Measurements from ENCODE around the gene MRPL46.
"Not testable (repeated sequence)": the region's sequence is repeated elsewhere in the genome, so short reads cannot be mapped to it uniquely, and the experiment has no call there.

Gene MRPL46

DNA sequence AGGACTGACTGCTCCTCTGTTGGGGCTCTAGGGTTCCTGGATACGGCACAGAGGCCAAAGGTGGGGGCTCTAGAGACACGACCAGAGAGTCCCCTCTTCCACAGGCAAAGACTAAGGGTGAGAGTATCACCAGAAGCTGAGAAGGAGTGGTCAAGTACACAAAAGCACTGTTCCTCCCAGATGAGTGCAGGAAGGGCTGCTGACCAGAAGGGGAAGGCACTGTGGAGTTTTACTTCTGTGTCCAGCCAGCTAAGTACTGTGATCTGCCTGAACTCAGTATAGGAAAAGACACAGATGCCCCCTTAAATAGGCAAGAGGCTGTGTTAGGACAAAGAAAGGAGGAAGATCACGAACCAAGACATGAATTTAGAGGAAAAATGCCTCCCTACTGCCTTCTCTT, 12.0 kb upstream of the MRPL46 start:
- no peak overlapping the region for H3K4me3 ChIP-seq (ENCODE audit: low read depth, low read length)

DNA sequence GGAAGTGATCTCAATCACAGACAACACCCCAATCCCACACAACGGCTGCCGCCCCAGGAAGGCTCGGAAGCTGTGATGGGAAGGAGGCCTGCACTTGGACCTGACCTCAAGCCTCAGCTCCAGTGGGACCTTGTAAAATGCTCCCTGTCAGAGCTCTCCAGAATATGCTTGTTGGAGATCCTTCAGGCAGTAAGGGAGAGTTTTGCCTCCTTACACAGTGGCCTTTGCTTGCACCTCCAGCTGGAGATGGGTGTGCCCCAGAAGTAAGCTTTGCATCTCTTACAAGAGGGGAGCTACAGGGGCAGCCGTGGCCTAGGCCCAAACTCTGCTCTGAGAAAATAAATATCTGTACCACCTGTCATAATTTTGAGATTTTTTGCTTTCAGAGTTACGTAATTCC, 10.7 kb upstream of the MRPL46 start:
- no peak overlapping the region for H3K4me3 ChIP-seq (ENCODE audit: low read depth, low read length)

DNA sequence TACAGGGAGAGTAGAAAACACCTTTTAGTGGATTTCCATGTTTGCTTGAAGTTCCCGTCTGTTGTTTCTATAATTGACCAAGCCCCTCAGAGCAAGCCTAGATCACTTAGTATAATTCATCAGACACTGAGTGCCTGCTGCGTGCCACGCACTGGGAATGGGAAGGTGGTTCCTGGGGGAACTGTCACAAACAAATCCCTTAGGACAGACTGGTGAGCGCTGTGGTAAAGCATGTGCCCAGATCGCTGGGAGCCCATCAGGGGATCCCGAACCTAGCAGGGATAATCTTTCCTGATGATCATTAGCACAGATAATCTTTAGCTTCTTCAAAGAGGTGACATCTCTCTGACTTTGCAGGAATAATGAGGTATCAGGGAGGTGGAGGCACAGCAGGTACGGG, 9.9 kb upstream of the MRPL46 start:
- H3K4me3 ChIP-seq (ENCODE audit: low read depth, low read length): no peak overlapping the region

DNA sequence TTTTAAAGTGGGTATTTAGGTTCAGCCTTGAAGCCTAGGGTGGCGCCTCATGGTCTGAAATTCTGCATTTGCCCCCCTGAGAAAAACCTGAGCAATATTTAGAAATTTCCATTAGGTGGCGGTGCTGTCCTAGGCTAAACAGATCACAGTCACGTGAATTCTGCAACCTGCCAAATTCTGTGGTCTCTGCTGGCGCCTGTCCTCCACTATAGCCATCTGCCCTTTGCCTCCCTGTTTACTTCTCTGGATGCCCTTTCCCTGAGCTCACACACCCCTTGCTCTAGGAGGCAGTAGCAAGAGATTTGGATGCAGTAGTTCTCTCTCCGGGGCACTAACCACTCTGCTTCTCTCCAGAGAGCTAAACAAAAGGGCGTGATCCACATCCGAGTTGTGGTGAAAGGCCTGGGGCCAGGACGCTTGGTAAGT, 9.5 kb upstream of the MRPL46 start:
- no peak overlapping the region for H3K4me3 ChIP-seq (ENCODE audit: low read depth, low read length)

DNA sequence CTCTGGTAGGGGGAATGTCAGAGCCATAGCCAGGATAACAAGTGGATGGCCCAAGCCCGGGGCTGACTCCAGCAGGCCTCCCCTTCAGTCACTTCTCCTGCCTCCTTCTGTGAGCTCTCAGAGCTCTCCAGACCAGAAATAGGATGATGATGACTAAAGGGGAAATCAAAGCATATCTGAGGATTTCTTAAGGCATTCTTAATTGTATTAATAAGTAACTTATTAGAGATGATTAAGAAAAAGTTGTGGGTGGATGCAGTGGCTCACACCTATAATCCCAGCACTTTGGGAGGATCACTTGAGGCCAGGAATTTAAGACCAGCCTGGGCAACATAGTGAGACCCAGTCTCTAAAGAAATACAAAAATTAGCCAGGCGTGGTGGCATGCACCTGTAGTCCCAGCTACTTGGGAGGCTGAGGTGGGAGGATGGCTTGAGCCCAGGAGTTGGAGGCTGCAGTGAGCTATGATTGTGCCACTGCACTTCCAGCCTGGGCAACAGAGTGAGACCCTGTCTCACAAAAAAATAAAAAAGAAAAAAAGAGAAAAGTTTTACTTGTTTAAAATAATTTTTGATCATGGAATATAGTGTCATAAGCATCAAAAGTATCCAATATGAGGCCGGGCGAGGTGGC, 6.6 kb upstream of the MRPL46 start:
- H3K4me3 ChIP-seq (ENCODE audit: low read depth, low read length): not testable (repeated sequence)

DNA sequence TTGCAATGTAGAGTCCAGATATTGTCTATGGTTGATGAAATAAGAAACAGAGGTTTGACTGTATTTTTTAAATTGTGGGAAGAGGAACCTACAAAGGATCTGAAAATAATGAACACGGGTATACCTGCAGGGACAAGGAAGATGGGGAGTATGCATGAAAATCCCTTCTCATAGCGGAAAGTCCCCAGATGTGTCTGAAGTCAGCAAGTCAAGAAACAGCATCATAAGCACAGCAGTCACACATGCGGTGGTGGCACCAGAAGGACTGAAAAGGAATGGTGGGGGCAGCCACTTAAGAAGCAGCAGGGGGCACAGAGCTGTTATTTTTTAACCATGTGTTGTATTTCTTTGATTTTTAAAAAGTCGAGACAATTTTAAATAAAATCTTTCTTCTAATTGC, 5.0 kb upstream of the MRPL46 start:
- H3K4me3 ChIP-seq (ENCODE audit: low read depth, low read length): no peak overlapping the region

DNA sequence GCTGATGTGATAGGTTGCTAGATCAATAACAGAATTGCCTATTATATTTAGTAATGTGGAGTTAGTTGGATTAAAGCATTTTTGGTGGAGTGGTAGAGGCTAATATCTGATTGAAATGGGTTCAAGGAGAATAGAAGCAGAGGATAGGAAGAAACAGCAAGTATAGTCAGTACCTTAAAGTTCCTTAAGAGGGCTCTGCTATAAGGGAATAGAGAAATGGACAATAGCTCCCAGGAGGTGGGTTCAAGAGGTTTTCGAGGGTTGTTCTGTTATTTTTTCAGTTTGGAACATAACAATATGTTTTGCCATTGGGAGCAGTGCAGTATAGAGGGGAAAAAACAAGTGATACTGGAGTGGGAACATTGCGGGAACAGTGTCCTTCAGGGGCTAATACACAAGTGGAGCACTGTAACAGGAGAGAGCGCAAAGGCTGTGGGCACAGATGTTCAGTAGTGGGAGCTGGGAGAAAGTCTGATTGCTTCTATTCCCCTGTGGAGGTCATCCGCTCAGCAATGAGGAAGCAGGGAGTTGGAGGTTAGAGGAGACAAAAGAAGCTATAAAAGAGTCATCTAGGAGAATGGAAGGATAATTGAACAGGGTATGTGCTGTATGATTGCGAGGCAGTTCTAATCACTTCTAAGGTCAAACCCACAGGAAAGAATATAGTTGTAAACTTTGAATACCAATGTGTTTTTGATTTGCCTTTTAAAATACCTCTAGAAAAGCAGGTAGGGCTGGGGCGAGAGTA, 3.6 kb upstream of the MRPL46 start:
- no peak overlapping the region for H3K4me3 ChIP-seq (ENCODE audit: low read depth, low read length)

DNA sequence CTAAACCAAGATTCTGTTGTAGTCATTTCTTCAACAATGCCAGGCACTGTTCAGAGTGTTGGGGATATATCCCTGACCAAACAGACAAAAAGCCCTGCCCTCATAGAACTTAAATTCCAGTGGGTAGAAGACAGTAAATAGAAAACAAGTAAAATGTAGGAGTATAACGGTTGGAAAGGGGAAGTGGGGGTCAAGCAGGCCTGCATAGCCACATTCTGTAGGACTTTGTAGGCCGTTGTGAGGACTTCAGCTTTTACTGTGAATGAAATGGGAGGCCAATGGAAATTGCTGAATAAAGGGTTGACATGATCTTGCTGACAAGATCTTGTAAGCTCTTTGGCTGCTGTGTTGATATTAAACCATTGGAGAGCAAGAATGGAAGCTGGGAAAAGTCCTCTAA, 2.1 kb upstream of the MRPL46 start:
- no peak overlapping the region for H3K4me3 ChIP-seq (ENCODE audit: low read depth, low read length)

DNA sequence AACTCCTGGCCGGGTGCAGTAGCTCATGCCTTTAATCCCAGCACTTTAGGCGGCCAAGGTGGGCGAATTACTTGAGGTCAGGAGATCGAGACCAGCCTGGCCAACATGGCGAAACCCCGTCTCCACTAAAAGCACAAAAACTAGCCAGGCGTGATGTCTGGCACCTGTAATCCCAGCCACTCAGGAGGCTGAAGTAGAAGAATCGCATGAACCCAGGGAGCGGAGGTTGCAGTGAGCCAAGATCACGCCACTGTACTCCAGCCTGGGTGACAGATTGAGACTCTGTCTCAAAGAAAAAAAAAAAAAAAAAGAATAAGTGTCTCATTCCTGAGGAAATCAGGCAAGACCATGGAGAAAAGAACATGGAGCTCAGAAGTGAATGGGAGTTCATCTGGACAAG, 1.5 kb upstream of the MRPL46 start:
- not testable (repeated sequence) for H3K4me3 ChIP-seq (ENCODE audit: low read depth, low read length)

DNA sequence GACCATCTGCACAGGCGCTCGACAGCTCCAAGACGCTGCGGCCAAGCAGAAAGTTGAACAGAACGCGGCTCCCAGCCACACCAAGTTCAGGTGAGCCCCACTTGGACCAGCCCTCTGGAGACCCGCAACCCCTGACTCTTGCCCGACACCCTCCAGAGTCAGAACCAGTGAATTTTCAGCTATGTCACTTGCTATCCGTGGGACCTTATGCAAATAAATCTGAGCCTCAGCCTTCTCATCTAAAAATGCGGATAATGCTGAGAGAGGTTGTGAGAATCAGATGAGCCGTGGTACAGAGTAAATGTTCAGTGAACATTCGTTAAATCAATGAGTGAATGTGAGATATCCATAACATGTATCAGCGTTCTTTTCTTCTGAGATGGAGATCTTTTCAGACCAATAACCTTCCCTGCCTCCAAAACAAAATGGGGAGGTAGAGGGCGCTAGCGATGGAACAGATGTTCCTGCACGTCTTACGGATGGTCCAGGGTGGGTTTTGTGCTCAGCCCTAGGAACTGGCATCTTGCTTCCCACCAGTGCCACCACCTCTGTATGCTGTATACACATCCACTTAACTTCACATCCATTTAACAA, 844 bp upstream of the MRPL46 start:
- peak overlapping the region; percentile 98 for H3K4me3 ChIP-seq (ENCODE audit: low read depth, low read length)

DNA sequence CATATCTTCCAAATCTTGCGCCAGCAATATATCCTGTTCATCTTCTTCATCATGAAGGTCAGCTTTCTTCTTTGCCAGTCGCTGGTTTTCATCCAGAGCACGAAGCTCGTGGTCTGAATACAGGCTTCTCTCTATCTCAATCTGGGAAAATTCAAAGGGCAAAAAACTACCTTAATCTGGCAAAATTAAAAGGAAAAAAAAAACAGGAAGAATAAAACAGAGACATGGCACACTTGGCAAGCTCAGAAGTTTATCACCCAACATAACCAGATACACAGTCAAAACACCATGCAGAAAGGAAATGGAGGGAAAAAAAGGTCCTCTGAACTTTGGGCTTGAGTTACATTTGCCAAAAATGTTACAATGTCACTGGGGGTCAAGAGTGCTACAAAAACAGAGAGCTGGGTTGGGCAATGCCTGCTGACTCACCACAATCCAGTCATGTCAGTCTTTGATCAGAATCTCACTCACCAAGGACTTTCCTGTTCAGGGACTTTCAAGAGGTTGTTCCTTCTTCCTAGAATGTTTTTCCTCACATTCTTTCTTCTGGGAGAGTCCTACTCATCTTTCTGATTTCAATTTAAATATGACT, 1.5 kb downstream of the MRPL46 start:
- H3K4me3 ChIP-seq (ENCODE audit: low read depth, low read length): no peak overlapping the region

DNA sequence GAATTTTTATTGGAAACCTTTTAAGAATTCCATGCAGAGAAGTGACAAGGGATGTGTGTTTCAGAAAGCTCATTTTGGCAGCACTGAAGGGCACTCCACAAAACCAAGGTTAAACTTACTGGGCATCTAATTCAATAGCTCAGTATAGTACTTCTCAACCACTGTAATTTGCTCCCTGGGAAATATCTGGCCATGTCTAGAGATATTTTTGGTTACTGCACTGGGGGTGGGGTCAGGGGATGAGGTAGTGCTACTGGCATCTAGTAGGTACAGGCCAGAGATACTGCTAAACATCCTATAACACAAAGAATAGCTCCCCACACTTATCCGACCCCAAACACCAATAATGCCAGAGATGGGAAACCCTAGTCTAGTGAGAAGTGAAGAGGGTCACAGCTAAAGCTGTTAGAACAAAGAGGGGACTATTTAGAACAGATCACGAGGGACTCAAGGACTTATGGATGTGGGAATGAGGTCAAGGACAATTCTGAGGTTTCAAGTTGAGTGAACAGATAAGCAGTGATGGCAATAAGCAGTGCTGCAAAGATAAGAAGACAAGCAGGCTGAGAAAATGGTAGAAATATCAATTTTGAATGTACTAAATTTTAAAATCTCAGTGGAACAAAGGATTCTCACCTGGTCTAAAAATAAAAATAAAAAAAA, 3.2 kb downstream of the MRPL46 start:
- H3K4me3 ChIP-seq (ENCODE audit: low read depth, low read length): no peak overlapping the region

DNA sequence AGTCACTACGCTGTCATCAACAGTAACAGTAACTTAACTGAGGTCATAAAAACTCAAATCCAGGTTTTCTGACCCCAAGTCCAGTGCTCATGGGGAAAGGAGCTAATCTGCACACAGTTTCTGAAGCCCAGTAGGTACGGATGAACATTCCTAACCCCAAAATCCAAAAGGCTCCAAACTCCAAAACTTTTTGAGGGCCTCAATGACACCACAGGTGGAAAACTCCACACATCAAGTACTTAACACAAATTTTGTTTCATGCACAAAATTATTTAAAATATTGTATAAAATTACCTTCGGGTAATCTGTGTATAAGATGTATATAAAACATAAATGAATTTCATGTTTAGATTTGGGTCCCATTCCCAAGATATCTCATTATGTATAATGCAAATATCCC, 10.5 kb downstream of the MRPL46 start:
- H3K4me3 ChIP-seq (ENCODE audit: low read depth, low read length): no peak overlapping the region

DNA sequence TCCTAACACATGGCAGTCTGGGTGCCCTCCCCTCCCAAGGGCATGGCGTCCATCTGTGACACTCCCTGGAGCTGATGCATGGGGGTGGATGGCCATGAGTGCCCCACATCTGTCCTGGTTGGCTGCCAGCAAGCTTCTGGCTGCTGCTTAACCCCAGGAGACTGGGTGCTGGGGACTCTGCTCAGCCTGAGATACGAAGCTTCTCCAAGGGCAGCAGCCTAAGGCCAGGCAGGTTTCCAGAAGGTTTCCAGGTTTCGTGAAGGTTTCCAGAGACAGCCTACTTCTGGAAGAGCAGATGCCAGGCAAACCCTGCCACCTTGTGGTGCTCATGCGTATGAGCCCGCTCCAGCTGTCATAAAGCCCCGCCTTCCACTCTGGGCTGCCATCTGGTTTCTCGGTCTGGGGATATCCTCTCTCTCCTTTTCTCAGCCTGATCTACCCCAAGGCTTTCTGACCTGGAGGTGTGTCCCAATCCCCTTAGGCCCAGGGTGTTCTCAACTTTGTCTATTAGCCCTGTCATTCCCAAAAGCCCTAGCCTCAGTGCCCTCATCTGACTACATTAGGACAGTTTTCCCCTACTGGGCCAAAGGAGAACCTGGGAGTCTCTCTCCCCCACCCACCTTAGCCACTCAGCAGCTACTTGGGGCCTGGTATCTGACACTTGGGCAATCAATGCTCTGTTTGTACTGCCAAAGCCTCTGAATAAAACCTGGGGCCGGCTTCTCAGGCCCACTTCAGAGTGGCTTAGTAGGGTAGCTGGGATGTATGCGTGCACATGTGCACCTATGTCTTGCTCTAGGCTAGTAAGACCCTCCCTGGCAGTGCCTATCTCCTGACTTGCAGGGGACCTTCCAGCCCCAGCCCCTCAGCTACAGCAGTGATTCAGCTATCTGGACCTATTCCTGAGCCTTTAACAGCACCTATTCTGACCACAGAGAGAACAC, 12.0 kb downstream of the MRPL46 start:
- no peak overlapping the region for H3K4me3 ChIP-seq (ENCODE audit: low read depth, low read length)

DNA sequence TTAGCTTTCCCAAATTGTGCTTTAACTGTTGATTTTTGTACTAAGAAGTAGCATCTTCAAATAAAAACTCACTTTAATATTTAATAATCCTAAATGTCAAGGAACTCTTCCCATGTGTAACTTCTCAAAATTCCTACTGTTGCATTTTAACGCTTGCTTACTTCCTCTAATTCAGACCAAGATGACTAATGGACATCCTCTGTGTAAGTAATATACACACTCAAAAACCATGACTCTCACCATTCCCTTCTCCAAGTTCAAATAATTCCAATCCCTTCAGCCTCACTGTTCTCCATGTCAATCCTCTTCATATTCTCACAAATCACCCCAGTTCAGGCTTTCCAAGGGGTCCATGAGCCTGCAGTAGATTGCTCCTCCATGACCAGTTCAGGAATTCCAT, 13.0 kb downstream of the MRPL46 start:
- H3K4me3 ChIP-seq (ENCODE audit: low read depth, low read length): no peak overlapping the region

DNA sequence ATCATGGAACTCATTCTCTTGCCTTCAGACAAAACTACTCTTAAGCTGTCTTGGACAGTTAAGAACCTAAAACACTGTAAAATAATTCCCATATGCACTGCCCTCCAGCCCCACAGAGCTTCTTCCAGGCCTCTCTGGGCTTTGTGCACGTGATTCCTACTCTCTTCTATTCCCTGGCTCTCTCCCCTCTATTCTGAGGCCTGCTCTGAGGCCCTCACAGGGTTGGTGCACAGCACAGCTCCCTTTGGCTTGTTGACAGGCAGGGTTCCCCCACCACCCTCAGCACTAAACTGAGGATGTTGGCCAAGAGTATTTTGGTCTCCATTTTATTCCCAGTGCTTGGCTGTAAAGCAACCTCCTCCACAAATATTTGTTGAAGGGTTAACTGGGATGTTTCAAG, 13.5 kb downstream of the MRPL46 start:
- no peak overlapping the region for H3K4me3 ChIP-seq (ENCODE audit: low read depth, low read length)

DNA sequence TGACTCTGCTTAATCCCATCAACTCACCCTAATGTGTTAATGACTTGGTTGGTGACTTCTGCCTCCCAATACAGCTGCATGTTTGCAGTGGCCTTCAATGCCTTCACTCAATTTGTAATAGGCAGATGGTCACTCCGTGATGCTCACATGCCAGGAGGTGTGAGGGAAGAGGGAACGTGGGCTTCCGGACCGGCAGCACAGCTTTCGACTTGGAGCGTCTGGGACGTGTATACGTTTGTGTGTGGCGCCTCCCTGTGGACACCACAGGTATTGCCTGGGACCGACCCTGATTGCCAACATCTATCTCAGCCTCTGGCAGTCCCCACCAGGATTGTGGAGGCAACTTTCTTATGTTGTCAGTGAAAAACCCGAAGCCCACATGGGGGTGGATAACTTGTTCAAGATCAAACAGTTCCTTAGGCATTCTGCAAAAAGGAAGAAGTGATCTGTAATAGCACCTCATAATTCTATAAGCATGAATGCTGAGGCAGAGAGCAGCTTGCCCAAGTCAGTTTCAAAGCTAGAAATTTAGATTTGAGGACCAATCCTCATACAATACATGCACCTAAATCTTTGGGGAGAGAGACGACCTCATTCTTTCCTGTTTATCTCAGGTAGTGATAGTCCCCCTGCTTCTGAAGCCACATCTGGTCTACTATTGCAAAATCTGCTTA, 16.9 kb downstream of the MRPL46 start:
- H3K4me3 ChIP-seq (ENCODE audit: low read depth, low read length): no peak overlapping the region

DNA sequence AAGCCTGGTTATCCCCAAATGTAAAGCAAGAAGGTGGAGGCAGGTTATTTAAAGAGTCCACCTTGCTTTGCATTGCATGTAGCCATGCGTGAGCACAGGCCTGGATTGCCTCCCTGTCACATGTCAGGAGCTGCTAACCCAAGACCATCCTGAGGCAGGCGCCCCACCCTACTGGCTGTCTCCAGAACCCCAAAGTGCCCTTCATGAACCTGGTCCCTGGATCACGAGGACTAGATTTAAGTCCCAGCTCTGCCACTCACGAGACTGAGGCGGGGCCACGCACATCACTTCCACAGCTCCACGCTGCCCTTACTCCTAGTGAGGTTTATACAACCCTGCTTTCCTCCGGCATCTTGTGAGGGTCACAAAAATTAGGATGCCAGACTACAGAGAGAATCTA, 17.6 kb downstream of the MRPL46 start:
- H3K4me3 ChIP-seq (ENCODE audit: low read depth, low read length): no peak overlapping the region

DNA sequence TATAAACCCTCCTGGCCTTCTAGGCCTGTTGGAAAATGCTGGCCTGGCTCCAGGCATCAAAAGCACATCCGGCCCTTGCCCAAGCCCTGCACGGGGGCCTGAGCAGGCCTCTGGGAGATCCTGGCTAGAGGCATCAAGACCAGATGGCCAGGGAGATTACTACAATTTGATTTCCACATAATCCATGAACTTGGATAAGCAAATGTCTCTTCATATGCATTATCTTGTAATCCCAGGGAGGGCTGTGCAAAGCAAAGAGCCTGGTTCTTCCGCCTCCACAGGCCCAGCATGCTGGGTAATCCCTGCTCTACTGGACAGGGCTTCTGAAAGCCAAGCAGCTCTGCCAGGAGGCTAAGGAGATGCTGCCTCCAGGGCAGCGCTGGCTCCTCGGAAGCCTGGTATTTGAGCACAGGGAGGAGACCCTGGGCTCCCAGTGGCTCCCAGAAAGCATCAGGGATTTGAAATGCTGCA, 18.2 kb downstream of the MRPL46 start:
- H3K4me3 ChIP-seq (ENCODE audit: low read depth, low read length): no peak overlapping the region

DNA sequence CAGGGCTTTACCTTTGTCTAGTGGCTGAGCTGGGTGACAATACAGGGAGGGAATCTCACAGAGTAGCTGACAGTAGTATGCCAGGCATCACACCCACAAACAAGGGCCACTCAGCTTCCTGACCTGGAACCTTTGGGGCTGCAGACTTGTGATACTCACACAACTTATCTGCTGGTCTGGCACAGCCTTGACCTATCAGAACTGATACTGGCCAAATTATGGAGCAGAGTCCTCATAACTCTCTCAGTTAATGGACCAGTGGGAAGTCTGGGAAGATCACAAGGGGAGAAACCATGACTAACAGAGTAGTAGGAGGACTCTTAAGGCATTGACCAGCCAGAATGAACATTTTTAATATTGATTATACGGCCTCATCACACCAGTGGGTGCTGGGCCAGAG, 19.4 kb downstream of the MRPL46 start:
- H3K4me3 ChIP-seq (ENCODE audit: low read depth, low read length): no peak overlapping the region
